Astrocyte of the spinal cord (primary cell): ENCODE results near the gene LTB.
A peak's percentile ranks its signal among the peaks of the same experiment; 100 is the strongest.

Source experiments
- DNase-seq: peaks from one replicate; pipeline ENCODE4 v3.0.0; 2011; ENCODE audit warnings: low read depth, low spot score
- H3K4me3 ChIP-seq: 2 replicates; pipeline ENCODE4 v1.5.1; 2011; ENCODE audit warnings: low read depth, mild to moderate bottlenecking, low read length, moderate library complexity
- CTCF ChIP-seq: IDR thresholded peaks from 2 replicates; pipeline ENCODE4 v1.5.1; 2012; ENCODE audit warnings: low read depth, mild to moderate bottlenecking, low read length, inconsistent platforms
- in situ Hi-C: cut with HindIII; loops from 2 replicates; pipeline ENCODE4 v1.10.0; 2017; ENCODE audit warnings: low sequenced_read_pairs

Gene LTB

DNA sequence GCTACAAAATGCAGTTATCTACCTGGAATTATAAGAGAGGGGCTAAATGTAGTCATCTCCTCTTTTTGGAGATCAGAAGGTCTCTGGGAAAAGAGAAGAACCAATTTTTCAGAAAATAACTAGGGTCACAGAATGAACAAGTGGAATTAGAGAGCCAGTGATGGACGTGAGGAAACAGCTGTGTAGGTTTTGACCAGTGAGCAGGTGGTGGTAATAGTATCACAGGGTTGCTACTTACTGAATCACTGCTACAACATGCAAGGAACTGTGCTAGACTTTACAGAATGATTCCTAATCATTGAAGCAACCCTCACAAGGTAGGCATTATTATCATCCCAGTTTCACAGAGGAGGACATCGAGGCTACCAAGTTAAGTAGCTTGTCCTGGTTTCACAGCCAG is 37.5 kb downstream of the LTB start:
- in situ Hi-C loops = no loop called here
- TF ChIP-seq CTCF = no peak
- DNase-seq = no peak
- H3K4me3 ChIP-seq = no peak overlapping the region

GRCh38 chr6:31543639-31544038 is 38.6 kb downstream of the LTB start:
- in situ Hi-C loops = no loop called here
- TF ChIP-seq CTCF = no peak
- H3K4me3 ChIP-seq = no peak overlapping the region
- no peak for DNase-seq

DNA sequence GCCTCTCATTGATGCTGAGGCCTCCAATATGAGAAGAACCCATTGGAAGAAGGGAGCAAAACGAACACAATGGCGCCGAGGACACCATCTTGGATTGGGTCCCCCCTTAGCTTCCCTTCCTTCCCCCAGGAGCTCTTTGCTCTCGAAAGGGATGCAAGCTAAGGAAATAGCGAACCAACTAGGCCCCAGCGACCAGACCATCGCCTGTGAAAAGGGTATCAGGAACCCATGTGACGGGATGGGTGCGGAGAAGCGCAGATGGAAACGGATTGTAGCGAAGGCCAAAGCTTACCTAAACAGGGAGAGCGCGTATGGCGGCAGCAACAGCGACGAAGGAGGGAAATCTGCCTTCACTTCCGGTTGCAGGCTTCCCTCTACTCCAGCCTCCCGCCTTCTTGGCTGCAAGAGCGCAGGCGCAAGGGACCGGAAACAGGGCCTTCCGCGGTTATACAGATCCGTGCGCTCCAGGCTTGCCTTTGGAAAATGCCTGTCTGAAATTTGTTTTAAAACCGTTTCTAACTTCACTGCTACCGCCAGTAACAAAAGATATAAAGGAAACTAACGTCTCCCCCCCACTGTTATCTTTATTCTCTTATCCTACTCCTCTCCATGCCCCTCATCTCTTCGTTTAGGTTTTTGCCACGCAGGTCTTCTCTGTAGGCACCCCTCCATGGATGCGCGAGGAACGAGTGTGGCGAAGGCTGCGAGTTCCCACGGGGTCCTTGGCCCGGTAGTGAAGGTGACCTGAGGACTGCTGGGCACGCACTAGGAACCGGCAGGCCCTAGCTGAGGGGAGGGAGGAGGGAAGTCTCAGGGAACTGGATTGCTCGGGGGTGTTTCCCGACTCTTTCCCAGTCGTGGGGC is 40.3 kb downstream of the LTB start, which contains the start of gene DDX39B:
Gene DDX39B, minus strand, starts transcription at position 346 of the 864 bp plus-strand sequence. CDS start 1,471 bp downstream, outside the sequence.
- H3K4me3 ChIP-seq = peak within 1 kb of the TSS; percentile 98
- peak; percentile 98 for DNase-seq
- in situ Hi-C loops = no loop called here
- TF ChIP-seq CTCF = no peak

- TF ChIP-seq CTCF = no peak
- peak; percentile 53 for DNase-seq
- in situ Hi-C loops = no loop called here
- H3K4me3 ChIP-seq = peak overlapping the region; percentile 98
Measured at GRCh38 chr6:31541059-31541657, 41.1 kb downstream of the LTB start.

- no peak for DNase-seq
- in situ Hi-C loops = no loop called here
- TF ChIP-seq CTCF = no peak
- H3K4me3 ChIP-seq = peak overlapping the region; percentile 98
Measured at GRCh38 chr6:31540640-31541039, 41.6 kb downstream of the LTB start.

DNA sequence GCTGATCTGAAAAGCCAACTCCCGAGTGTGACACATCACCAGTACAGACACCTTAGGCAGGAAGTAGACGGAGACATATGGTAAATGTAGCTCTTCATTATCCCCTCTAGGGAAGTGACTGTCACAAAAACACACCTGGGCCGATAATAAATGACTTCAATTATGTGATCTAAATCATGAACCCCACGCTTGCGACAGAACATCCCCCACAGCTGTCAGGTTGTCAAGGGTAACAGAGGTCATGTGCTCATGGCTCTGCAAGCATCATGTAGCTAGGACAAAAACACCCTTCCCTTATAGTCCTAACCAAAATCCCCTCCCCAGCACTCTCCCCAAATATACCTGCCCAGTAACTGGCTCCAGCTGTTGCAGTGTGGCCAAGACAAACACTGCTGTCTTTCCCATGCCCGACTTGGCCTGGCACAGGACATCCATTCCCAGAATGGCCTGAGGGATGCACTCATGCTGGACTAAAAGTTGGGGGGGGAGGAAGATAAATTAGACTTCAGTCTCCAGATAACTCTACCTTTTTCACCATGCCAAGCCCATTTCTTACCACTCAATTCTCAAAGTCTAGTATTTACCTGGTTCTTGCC is 43.3 kb downstream of the LTB start:
- no peak for DNase-seq
- no peak overlapping the region for H3K4me3 ChIP-seq
- TF ChIP-seq CTCF = no peak
- in situ Hi-C loops = no loop called here
